Common myeloid progenitor, CD34-positive (primary cell): ENCODE data around the gene ZNF425.
"Not testable (repeated sequence)": the region's sequence is repeated elsewhere in the genome, so short reads cannot be mapped to it uniquely, and the experiment has no call there.

Experiments used
- CTCF ChIA-PET: fragments of 350-600 bp; sonication (Branson Sonifier 250); formaldehyde crosslinking; loops from one replicate; lab custom pipeline; 2021; ENCODE audit warnings: antibody characterized with exemption; lab: Charles Lee
- POLR2A ChIA-PET: fragments of 350-600 bp; sonication (Branson Sonifier 250); formaldehyde crosslinking; loops from one replicate; lab custom pipeline; 2021; ENCODE audit warnings: antibody characterized with exemption; lab: Charles Lee
- DNase-seq, 3 donors: peaks; one replicate each; pipeline versions ENCODE4 v3.0.0 to v3.0.0-alpha.2; 2013
- H3K27ac ChIP-seq, 2 experiments: 1 replicate in 1 of 2; 2 replicates in 1 of 2; pipeline ENCODE4 v1.7.0; 2013; ENCODE audit warnings: inconsistent platforms in 2 of 2, low read length in 2 of 2, mild to moderate bottlenecking in 2 of 2, low read depth in 1 of 2, moderate library complexity in 1 of 2; ENCODE audit not compliant: severe bottlenecking in 2 of 2, insufficient read depth in 1 of 2, poor library complexity in 1 of 2
- H3K27me3 ChIP-seq, 5 experiments: replicated peaks in 2 of 5; 1 replicate in 3 of 5; 2 replicates in 2 of 5; pipeline versions ENCODE4 v1.6.1 to v1.7.0; 2013; ENCODE audit warnings: low read length in 4 of 5, mild to moderate bottlenecking in 2 of 5, moderate library complexity in 2 of 5, inconsistent platforms in 1 of 5; ENCODE audit not compliant: insufficient read depth in 5 of 5, control insufficient read depth in 4 of 5
- H3K36me3 ChIP-seq, 4 experiments: 1 replicate in 2 of 4; 2 replicates in 2 of 4; pipeline versions ENCODE4 v1.6.1 to v1.7.0; 2013; ENCODE audit warnings: low read length in 3 of 4, control low read depth in 1 of 4, mild to moderate bottlenecking in 1 of 4; ENCODE audit not compliant: control insufficient read depth in 4 of 4, insufficient read depth in 4 of 4
- H3K4me1 ChIP-seq, 4 experiments: 1 replicate in 3 of 4; 2 replicates in 1 of 4; pipeline versions ENCODE4 v1.6.1 to v1.7.1; 2013; ENCODE audit warnings: low read length in 3 of 4, mild to moderate bottlenecking in 3 of 4, control low read depth in 1 of 4, inconsistent platforms in 1 of 4, moderate library complexity in 1 of 4; ENCODE audit not compliant: control insufficient read depth in 4 of 4, insufficient read depth in 4 of 4; ENCODE audit errors: control extremely low read depth in 1 of 4
- H3K4me3 ChIP-seq, 7 experiments: 1 replicate in 4 of 7; 2 replicates in 3 of 7; pipeline versions ENCODE4 v1.5.1 to v1.7.0; 2013; ENCODE audit warnings: mild to moderate bottlenecking in 7 of 7, low read length in 6 of 7, moderate library complexity in 6 of 7, inconsistent platforms in 2 of 7, low read depth in 2 of 7, control low read depth in 1 of 7; ENCODE audit not compliant: insufficient read depth in 4 of 7, control insufficient read depth in 1 of 7; ENCODE audit errors: extremely low read depth in 1 of 7
- H3K9me3 ChIP-seq, 5 experiments: 1 replicate in 4 of 5; 2 replicates in 1 of 5; pipeline versions ENCODE4 v1.6.1 to v1.7.1; 2013; ENCODE audit warnings: low read length in 4 of 5, mild to moderate bottlenecking in 2 of 5, inconsistent platforms in 1 of 5, low read depth in 1 of 5, moderate library complexity in 1 of 5; ENCODE audit not compliant: control insufficient read depth in 4 of 5, insufficient read depth in 2 of 5; ENCODE audit errors: control extremely low read depth in 1 of 5
- WGBS: methylation state at CpG from one replicate; pipeline ENCODE4 v1.1.5; 2013; ENCODE audit not compliant: insufficient coverage; 5-methylcytosine and 5-hydroxymethylcytosine counted together

The ZNF425 gene

DNA sequence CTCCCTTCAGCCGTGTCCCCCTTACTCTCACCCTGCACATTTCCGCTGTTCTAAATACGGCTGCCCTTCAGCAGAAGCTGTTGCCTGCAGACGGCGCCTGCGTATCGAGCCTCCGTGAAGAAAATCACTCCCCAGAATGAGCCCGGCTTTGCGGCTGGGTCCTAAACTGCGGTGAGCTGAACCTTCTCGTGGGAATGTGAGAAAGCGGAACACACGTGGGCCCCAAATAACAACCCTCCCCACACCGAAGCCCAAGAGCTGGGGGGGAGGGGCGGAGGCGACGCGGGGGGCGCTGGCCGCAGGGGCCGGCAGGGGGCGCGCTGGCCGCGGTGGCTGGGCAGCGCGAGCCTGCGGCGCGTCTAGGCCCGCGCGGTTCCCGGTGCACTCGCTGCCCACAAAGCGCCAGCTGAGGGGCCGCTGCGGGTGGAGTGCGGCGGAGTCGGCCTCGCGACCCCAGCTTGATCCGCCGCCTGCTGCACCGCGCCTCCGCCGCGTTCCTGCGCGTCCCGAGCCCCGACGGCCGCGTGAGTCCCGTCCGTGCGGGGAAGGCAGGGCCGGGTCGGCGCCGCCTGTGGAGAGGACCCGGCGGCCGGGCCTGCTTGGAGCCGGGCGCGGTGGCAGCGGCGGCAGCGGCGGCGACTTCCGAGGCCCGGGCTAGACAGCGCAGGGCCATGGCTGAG is 21.1 kb upstream of the ZNF425 start, which contains the start of gene ZNF398:
TSS of gene ZNF398 (plus strand) at position 382 of the 680 bp plus-strand sequence. CDS start at position 672, 290 bp downstream.
- H3K4me1 ChIP-seq = peaks cover 6 to 23% (median 20%) of the 10 kb centered on the region in 4 experiments
- 0% methylated on average over 68 of the region's 79 CpGs for WGBS

GRCh38 chr7:149145031-149145845 is 19.1 kb upstream of the ZNF425 start:
- DNase-seq = peak in 1 of 3 donors; percentile 8
- 94% methylated on average over 2 of the region's 8 CpGs for WGBS
- Histone ChIP-seq H3K9me3 (no peaks in the 10 kb centered on the region), H3K27me3 (no peaks in the 10 kb centered on the region), H3K4me3 (peak overlapping the region in 1 of 7 experiments; percentile 32), H3K27ac (no peak overlapping the region), H3K36me3 (no peaks in the 10 kb centered on the region), H3K4me1 (peaks cover 6 to 23% (median 20%) of the 10 kb centered on the region in 4 experiments)
- CTCF ChIA-PET = interaction anchor here (3.8 kb wide), 1 partner anchor 19 kb away, joined by 44 read pairs; the partner anchor contains the start of gene ZNF425
- POLR2A ChIA-PET = no interaction called here

More for the DNA sequence above, 21.1 kb upstream of the ZNF425 start, which contains the start of gene ZNF398:
- DNase-seq = peak; percentile 92 to 94 (median 93)
- Histone ChIP-seq H3K4me3 (peak within 1 kb of the TSS; percentile 78 to 95 (median 88)), H3K27me3 (no peaks in the 10 kb centered on the region), H3K36me3 (peaks cover 0 to 6% (median 0%) of the 10 kb centered on the region in 4 experiments), H3K9me3 (no peaks in the 10 kb centered on the region), H3K27ac (peak within 1 kb of the TSS; percentile 78 to 91)
- POLR2A ChIA-PET = interaction anchor here (0.7 to 2.8 kb wide), 3 partner anchors 20 to 48 kb away, joined by 3 to 27 read pairs (median 4); partner anchors contain the start of genes ZNF282 and ZNF425
- CTCF ChIA-PET = interaction anchor here (0.6 to 3.8 kb wide), 11 partner anchors 9 to 114 kb away, joined by 3 to 44 read pairs (median 6); partner anchors contain the start of genes ZNF282 and ZNF425

DNA sequence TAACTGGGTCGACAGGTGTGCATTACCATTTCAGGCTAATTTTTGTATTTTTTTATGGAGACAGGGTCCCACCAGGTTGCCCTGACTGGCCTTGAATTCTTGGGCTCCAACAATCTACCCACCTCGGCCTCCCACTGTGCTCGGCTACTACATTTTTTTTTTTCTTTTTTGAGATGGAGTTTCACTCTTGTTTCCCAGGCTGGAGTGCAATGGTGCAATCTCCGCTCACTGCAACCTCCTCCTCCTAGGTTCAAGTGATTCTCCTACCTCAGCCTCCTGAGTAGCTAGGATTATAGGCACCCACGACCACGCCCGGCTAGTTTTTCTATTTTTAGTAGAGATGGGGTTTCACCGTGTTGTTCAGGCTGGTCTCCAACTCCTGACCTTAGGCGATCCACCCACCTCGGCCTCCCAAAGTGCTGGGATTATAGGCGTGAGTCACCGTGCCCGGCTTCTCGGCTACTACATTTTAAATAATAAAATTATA is 18.4 kb upstream of the ZNF425 start:
- H3K36me3 ChIP-seq, H3K4me3 ChIP-seq, H3K9me3 ChIP-seq, H3K27me3 ChIP-seq, DNase-seq, H3K27ac ChIP-seq: not testable (repeated sequence)
- WGBS = 90% methylated on average over 7 of the region's 14 CpGs
- CTCF ChIA-PET = interaction anchor here (1.2 to 1.4 kb wide), 2 partner anchors 9 to 51 kb away, joined by 3 to 4 read pairs; partner anchors contain the start of gene ZNF282
- POLR2A ChIA-PET = interaction anchor here (1.3 kb wide), 1 partner anchor 17 kb away, joined by 4 read pairs; no protein-coding TSS in a partner anchor
- H3K4me1 ChIP-seq = peaks cover 6 to 23% (median 19%) of the 10 kb centered on the region in 4 experiments

DNA sequence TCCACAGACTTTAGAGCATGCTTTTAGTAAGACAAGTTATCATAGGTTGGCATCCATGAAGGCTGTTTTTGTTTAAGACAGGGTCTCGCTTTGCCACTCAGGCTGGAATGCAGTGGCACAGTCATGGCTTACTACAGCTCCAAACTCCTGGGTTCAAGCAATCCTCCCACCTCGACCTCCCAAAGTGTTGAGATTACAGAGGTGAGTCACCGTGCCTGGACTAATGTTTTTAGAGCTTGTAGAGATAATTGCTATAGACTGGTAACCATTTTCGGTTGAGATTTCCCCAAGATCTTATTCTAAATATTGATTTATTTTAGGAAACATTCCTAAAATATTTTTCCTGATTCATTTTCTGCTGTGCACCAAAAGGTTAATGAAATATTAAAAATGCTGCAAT is 15.8 kb upstream of the ZNF425 start:
- Histone ChIP-seq H3K4me1 (peaks cover 2 to 14% (median 10%) of the 10 kb centered on the region in 4 experiments), H3K4me3 (no peak overlapping the region), H3K9me3 (no peaks in the 10 kb centered on the region), H3K27me3 (no peaks in the 10 kb centered on the region), H3K27ac (no peak overlapping the region), H3K36me3 (no peaks in the 10 kb centered on the region)
- ChIA-PET POLR2A (interaction anchor here (0.7 kb wide), 1 partner anchor 360 kb away, joined by 5 read pairs; no protein-coding TSS in a partner anchor), CTCF (interaction anchor here (1.5 kb wide), 1 partner anchor 9 kb away, joined by 5 read pairs; no protein-coding TSS in a partner anchor)
- WGBS = 100% methylated on average over 1 of the region's 4 CpGs
- DNase-seq = no peak

DNA sequence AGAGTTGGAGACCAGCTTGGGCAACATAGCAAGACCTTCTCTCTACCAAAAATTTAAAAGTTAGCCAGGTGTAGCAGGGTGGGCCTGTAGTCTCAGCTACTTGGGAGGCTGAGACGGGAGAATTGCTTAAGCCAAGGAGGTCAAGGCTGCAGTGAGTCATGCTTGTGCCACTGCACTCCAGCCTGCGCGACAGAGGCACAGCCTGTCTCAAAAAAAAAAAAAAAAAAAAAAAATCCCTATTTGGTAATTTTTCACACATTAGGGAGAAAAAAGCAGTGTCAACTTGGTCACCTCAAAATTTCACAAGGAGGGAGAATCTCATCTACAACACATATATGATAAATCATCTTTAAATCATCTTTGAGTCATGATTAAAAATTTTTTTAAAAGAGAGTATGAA is 14.7 kb upstream of the ZNF425 start:
- WGBS = no CpG with 5 or more reads among the region's 3 CpGs
- CTCF ChIA-PET = interaction anchor here (1.6 kb wide), 1 partner anchor 14 kb away, joined by 8 read pairs; the partner anchor contains the start of gene ZNF425

DNA sequence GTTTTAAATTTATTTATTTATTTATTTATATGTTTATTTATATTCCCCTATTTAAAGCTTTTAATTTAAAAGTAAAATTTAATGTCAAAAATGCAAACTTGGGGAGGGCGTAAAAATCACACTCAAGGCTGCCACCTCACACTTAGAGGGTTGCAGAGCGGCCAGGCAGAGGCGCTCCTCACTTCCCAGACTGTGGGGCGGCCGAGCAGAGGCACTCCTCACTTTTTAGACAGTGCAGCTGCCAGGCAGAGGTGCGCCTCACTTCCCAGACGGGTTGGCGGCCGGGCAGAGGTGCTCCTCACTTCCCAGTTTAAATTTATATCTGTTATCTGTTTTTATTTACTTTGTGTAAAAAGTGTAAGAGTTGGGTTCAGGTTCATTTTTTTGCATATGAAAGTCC is 10.0 kb upstream of the ZNF425 start:
- H3K27ac ChIP-seq = no peak overlapping the region
- ChIA-PET POLR2A (interaction anchor here (0.8 kb wide), 1 partner anchor 11 kb away, joined by 3 read pairs; no protein-coding TSS in a partner anchor), CTCF (interaction anchor here (1.0 to 2.1 kb wide), 4 partner anchors 8 to 107 kb away, joined by 3 to 9 read pairs (median 4); partner anchors contain the start of genes ZNF398 and ZNF425)

More for the DNA sequence above, 14.7 kb upstream of the ZNF425 start:
- H3K27me3 ChIP-seq = no peaks in the 10 kb centered on the region
- H3K4me1 ChIP-seq = peaks cover 0 to 6% (median 3%) of the 10 kb centered on the region in 4 experiments
- no peak overlapping the region for H3K4me3 ChIP-seq
- H3K9me3 ChIP-seq = no peaks in the 10 kb centered on the region
- H3K36me3 ChIP-seq = no peaks in the 10 kb centered on the region
- no peak overlapping the region for H3K27ac ChIP-seq
- POLR2A ChIA-PET = no interaction called here
- no peak for DNase-seq

More for the DNA sequence above, 10.0 kb upstream of the ZNF425 start:
- DNase-seq = no peak
- Histone ChIP-seq H3K9me3 (peaks cover 0 to 7% (median 2%) of the 10 kb centered on the region in 5 experiments), H3K4me3 (no peak overlapping the region), H3K4me1 (no peaks in the 10 kb centered on the region), H3K36me3 (peaks cover 8 to 23% (median 14%) of the 10 kb centered on the region in 4 experiments), H3K27me3 (no peaks in the 10 kb centered on the region)
- WGBS = no CpG with 5 or more reads among the region's 9 CpGs
